ENCODE data around the gene SLC6A6.

GRCh38 chr3:14428087-14429033, 26.0 kb downstream of the SLC6A6 start:
- no peak for TF ChIP-seq CTCF (IDR thresholded peaks at IDR 0.05; ENCODE audit: low read length)
- no peak for TF ChIP-seq EZH2 (IDR thresholded peaks at IDR 0.05; ENCODE audit: borderline replicate concordance, low read length)

All from OCI-LY1 (cell line).